Stimulated activated CD4-positive, alpha-beta T cell treated with anti-CD3 and anti-CD28 coated beads, Interleukin-12 subunit alpha, Interleukin-12 subunit beta, amount 100 ng/mL, for 48 hours (primary cell): ENCODE measurements around the gene LY6G5C.

ENCODE experiments used
- DNase-seq, 3 donors: peaks; one replicate each; pipeline ENCODE4 v3.0.0-alpha.2; 2020; ENCODE audit warnings: low read depth in 2 of 3, low spot score in 1 of 3

The LY6G5C gene

DNA sequence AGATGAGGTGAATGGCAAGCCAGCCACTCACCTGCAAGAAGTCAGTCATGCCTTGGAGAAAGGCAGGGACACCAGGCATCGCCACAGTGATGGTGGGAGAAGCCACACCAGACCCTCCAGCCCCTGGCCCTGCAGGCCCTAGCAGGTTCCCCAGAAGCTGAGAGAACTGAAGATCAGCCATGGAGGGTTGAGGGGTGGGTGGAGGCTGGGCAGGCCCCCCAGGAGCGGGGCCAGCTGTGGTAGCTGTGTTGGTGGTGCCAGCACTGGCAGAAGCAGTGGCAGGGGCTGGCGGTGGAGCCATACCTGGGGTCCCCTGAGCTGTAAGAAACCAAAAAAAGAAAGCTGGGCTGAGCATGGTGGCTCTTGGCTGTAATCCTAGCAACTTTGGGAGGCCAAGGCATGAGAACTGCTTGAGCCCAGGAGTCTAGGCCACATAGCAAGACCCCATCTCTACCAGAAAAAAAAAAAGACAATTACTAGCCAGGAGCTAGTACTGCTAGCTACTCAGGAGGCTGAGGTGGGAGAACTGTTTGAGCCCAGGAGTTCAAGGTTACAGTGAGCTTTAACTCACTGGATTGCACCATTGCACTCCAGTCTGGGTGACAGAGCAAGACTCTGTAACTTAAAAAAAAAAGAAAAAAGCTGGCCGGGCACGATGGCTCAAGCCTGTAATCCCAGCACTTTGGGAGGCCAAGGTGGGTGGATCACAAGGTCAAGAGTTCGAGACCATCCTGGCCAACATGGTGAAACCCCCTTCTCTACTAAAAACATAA is 37.9 kb downstream of the LY6G5C start:
- no peak for DNase-seq

- no peak for DNase-seq
Measured at GRCh38 chr6:31641370-31641769, 39.5 kb downstream of the LY6G5C start.

GRCh38 chr6:31640612-31641011 is 40.3 kb downstream of the LY6G5C start:
- DNase-seq = no peak

DNA sequence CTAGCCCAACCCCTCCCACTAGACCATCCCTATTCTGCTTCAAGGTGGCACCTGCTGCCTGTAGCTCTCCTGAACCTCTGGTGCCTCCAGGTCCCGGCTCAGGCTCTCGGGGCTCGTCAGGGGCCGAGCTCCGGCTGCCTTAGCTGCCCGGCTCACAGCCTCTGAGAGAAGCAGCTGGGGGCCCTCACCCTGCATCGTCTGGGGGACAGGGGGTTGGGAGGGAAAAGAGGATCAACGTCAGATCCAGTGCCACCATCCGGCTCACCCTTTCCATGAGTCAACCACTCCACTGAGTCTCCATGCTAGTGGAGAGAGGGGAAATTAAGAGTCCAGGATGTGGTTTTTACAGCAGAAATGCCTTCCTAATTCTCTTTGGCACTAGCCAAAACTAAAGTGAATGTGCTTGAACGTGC is 41.4 kb downstream of the LY6G5C start:
- DNase-seq = peak in 1 of 3 donors; percentile 16

DNA sequence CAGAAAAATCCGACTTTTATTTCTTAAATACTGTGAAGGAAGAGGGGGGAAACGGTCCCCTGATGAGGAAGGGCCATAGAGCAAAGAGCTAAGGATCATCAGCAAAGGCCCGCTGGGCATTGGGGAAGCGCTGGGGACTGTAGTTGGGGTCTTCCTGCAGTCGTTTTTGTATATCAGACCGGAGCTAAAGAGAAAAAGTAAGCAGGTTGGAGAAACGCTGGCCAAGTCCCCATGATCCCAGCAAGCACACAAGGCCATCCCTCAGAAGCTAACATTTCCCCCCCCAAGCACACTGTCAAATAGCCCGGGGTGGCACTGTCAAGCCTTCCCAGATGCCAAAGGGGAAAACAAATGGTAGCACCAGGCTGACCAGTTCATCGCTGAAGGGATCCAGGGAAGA is 41.8 kb downstream of the LY6G5C start:
- no peak for DNase-seq

DNA sequence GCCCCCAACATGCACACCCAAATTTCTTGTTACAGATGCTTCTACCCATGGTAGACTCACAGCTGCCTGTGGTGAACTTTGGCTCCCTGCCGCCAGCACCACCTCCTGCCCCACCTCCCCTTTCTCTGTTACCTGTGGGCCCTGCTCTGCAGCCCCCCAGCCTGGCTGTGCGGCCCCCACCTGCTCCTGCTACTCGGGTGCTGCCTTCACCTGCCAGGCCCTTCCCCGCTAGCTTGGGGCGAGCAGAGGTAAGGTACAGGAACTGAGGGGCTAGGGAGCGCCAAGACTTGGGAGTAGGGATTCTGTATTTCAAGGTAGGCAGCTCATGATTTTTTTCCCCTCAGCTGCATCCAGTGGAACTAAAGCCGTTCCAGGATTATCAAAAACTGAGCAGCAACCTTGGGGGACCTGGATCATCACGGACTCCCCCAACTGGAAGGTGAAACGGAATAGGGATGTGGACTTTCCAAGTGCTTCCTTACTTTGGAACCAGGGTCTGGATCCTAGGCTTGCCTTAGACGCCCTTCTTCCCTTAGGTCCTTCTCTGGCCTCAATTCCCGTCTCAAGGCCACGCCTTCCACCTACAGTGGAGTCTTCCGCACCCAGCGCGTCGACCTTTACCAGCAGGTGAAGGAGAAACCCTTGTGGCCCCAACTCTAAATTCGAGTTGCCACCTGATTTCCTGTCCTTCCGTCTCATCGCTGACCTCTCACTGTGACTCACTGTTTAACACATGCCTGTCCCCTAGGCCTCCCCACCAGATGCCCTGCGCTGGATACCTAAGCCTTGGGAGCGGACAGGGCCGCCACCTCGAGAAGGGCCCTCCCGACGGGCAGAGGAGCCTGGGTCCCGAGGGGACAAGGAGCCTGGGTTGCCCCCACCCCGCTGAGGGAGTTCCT is 43.9 kb downstream of the LY6G5C start:
- DNase-seq = no peak

- DNase-seq = no peak
Measured at GRCh38 chr6:31634969-31635575, 45.8 kb downstream of the LY6G5C start.

GRCh38 chr6:31634131-31634530 is 46.7 kb downstream of the LY6G5C start:
- DNase-seq = no peak

DNA sequence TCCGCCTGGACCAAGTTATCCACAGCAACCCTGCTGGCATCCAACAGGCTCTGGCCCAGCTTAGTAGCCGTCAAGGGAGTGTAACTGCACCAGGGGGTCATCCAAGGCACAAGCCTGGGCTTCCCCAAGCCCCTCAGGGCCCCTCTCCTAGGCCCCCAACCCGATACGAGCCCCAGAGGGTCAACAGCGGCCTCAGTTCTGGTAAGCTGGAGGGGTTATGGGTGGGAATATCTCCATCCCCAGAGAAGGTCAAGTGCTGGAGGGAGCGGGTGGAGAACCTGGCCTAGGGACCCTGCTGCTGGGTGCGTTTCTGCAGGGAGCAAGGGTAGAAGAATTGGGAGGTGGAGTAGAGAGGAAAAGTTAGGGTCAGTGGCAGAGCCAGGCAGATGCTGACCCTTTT is 47.4 kb downstream of the LY6G5C start:
- no peak for DNase-seq

GRCh38 chr6:31632279-31632946 is 48.5 kb downstream of the LY6G5C start:
- DNase-seq = no peak

DNA sequence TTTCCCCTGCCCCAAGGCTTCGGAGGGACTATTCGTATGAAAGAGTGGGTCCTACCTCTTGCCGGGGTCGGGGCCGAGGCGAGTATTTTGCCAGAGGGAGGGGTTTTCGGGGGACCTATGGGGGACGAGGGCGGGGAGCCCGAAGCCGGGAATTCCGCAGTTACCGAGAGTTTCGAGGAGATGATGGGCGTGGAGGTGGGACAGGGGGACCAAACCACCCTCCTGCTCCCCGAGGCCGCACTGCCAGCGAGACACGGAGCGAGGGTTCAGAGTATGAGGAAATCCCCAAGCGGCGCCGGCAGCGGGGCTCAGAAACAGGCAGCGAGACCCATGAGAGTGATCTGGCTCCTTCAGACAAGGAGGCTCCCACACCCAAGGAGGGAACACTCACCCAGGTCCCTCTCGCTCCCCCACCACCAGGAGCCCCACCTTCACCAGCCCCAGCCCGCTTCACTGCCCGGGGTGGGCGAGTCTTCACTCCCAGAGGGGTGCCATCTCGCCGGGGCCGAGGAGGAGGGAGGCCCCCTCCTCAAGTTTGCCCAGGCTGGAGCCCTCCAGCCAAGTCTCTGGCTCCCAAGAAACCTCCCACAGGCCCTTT is 49.1 kb downstream of the LY6G5C start:
- DNase-seq = no peak

DNA sequence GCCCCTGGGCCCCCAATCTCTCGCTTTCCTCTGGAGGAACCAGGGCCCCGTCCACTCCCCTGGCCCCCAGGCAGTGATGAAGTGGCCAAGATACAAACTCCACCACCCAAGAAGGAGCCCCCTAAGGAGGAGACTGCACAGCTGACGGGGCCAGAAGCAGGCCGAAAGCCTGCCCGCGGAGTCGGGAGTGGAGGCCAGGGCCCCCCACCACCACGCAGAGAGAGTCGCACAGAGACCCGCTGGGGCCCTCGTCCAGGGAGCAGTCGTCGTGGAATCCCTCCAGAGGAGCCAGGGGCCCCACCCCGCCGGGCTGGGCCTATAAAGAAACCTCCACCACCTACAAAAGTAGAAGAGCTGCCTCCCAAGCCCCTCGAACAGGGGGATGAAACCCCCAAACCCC is 49.7 kb downstream of the LY6G5C start:
- no peak for DNase-seq

GRCh38 chr6:31630177-31630934 is 50.5 kb downstream of the LY6G5C start:
- DNase-seq = no peak

- DNase-seq = no peak
Measured at GRCh38 chr6:31629014-31629413, 51.9 kb downstream of the LY6G5C start.

GRCh38 chr6:31627690-31628287 is 53.1 kb downstream of the LY6G5C start:
- DNase-seq = no peak

DNA sequence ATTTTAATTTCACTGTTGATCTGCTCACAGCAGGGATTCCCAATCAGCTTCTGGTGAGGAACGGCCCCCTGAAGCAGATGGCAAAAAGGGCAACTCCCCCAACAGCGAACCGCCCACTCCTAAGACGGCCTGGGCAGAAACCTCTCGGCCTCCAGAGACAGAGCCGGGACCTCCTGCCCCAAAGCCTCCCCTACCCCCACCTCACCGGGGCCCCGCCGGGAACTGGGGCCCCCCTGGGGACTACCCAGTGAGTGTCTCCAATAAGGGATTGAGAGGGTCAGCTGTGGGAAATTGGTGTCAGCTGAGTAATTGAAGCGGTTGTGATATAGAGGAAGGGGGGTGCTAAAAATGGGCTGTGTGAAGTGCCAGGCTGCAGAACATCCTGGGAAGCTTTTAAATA is 53.9 kb downstream of the LY6G5C start:
- DNase-seq = no peak
